ENCODE measurements around the gene EVC2. TPM values are rescaled to one million over a fixed set of nuclear protein-coding genes. Genes with fewer than 3 reads are reported as not detected.

The EVC2 gene
- 1.3 to 2.3 TPM (median 2.0 TPM) in 5 replicates for total RNA-seq (2022; extraction: Qiagen RNA extraction)

DNA sequence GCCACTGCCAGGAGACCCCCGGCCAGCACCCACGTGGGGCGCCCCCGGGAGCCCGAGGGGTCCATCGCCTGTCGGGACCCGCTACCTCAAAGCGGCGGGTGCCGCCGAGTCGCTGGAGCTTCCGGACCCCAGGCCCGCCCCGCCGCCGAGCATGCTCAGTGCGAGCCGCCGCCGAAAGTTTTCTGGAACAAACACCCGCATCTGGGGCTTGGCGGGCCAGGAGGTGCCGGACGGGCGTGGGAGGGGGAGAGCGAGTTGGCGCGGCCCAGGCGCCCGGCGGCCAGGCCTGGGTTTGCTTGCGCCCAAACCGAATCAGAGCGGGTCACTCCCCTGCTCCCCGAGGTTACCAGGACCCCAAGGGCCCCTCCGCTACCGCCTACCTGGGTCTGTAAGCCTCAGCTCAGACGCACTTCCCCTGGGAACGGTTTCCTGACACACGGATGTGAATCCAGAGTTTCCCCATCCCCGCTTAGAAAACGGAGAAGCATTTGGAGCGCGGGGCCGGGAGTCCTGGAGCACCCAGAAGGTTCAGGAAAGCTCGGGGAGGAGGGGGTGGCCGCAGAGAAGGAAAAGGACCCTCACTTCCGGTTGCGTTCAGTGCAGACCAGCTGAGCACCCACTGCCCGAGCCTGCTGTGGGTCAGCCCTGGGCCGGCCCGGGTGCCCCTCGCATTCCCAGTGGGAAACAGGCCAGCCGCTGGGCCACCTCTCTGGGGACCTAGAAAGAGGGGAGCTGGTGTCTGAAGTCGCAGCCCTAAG lies at the start of gene EVC2:
Gene EVC2 (minus strand): TSS at position 111 of the 758 bp plus-strand sequence. CDS start 46 bp downstream, at position 65.

GRCh38 chr4:5710961-5711478 lies 2.7 kb upstream of the EVC2 start, which contains the start of gene EVC:
Gene EVC (plus strand): TSS chr4:5711201. CDS start chr4:5711381, 180 bp downstream.

Other genes starting within 250 kb of the EVC2 start
- 6.6 to 12.7 TPM (median 11.4 TPM) in 5 replicates for gene EVC, start 2.6 kb upstream of the EVC2 start, total RNA-seq (2022; extraction: Qiagen RNA extraction)
- 3.9 to 5.3 TPM (median 4.9 TPM) in 5 replicates for gene CRMP1, start 184.5 kb upstream of the EVC2 start, total RNA-seq (2022; extraction: Qiagen RNA extraction)

All from A549 treated with dexamethasone at 1 μM for 4 hours (cell line).